NCI-H1092 (cell line): ENCODE results near the gene CST6.
"Not testable (repeated sequence)": the region's sequence is repeated elsewhere in the genome, so short reads cannot be mapped to it uniquely, and the experiment has no call there.

Experiments
- DNase-seq: peaks from one replicate; lab custom pipeline; 2025; lab: John Stamatoyannopoulos, UW

The CST6 gene

DNA sequence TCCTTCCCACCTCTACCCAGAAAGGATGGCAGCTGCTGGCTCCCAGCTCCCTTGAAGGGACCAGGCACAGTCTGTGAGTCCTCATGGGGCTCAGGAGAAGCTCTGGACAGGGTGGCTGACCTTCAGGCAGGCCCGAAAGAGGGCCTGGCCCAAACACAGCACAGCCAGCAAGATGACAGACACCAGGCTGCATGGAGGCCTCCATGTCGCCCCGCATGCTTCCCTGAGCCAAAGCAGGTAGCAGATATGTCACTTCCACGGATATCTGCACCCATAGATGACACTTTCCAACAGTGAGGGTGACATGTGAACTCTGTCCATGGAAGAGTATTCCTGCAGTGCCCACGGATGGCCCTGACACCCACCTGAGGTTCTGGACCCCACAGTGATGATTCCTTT lies 28.2 kb upstream of the CST6 start:
- no peak for DNase-seq

DNA sequence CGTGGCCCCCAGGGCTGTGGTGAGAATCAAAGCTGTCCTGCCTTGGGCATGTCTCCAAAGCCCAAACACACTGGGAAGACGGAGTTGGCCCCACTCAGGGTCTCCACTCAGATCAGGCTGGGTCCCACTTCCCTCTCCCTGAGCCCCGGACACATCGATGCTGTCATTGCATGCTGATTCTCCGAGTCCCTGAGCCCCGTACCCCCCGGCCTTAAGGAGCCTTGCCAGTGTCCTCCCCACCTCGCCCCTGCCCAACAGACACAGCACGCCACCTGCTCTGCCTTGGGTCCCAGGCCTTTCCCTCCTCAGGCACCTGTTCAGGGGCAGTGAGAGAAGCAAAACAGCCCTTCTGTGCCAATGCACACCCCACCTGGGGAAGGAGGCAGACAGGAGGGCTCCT lies 24.5 kb upstream of the CST6 start:
- DNase-seq: no peak

DNA sequence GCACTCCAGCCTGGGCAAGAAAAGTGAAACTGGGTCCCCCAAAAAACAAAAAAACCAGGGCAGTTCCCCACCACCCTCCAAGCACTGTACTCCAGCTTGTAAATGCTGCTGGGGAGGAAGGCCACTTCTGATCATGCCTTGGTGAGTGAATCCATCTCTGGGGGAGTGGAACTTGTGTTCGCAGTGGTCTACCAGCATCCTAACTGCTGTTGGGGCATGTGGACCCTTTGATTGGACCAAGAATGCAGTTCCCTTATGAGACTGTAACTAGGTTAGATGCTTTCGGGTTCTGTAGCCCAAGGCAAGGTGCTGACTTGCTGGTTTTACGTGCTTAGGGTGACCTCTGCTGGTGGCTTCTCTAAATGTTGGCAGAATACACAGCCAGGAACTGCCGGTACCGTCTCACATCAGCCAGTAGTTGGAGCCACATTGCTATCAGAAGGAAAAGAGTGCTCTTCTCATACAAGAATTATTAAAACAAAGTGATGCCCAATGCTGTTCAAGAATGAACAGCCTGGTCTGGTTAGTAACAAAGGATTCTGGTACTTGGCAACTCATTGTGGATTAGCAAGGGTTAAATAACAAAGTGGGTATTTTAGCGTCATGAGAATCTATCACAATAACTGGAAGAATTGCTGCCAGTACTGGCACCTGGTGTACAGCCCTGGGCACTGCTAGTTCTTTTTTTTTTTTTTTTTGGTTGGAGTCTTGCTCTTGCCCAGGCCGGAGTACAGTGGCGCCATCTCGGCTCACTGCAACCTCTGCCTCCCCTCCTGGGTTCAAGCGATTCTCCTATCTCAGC lies 22.8 kb upstream of the CST6 start:
- peak; percentile 93 for DNase-seq

DNA sequence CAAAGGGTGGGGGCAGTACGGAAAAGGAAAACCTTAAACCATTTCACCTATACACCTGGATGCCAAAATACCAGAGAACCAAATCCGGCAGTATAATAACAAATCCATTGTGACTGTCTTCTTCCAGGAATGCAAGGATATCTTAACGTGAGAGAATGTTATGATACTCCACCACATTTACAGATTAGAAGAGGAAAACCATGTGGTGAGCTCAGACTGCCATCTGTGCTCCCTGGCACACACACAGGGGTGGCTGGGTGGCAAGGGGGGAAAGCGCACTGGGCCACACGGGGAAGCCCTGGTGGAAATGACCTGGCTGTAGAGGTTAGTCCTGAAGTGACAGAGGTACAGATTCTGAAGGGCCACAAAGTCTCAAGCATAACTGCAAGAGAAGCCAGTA lies 19.8 kb upstream of the CST6 start:
- DNase-seq: no peak

DNA sequence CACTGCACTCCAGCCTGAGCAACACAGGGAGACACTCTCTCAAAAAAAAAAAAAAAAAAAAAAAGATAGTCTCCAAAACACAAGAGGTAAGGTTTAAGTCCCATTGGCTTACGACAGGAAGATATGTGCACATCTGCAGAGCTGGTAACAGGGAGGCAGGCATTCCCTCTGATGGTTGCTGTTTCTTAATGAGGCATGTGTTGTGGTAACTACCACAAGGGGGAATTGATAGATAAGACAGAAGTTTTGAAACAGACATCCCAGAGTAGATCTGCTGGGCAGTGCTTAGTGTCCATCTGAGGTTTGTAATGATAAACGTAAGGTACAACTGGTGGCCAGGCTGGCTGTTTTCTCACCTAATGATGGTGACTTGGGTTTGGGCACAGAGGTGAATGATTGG lies 14.5 kb upstream of the CST6 start:
- no peak for DNase-seq

DNA sequence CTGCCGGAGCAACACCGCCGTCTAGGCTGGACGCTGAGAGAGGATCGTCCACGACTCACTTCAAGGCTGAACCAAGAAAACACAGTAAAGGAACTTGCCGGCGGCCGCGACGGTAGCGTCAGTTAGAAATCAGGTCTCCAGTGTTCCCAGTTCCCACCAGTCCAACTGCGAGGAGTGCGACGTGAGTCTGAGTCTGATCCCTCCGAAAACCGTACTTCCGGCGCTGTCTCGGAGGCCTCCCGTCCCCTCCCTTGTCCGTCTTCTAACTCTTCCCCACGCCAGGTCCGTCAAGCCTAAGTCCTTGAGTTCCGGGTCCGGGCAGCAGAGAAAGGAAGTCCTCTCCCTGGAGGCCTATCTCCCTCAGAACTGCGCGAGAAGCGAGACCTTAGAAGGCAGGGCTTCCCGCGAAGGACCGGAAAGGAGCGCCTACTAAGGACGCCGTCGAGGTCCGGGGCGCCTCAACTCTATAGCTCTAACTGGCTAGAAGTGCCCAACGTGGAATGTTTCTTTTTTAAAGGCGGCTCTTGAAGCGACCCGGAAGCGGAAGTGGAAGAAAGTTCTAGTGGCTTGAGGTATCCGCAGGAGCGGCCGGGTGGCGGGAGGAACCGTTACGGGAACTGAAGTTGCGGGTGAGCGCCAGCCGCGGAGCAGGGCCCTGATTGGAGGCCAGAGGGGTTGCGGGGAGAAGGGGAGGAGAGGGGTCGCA lies 9.7 kb upstream of the CST6 start, which contains the start of the genes BANF1 and EIF1AD:
BANF1 (plus strand) TSS at position 562 of the 706 bp plus-strand sequence. CDS start 748 bp downstream, outside the sequence.
EIF1AD (minus strand) TSS at position 216 of the 706 bp plus-strand sequence. CDS start 1,768 bp downstream, outside the sequence.
- peak; percentile 97 for DNase-seq

DNA sequence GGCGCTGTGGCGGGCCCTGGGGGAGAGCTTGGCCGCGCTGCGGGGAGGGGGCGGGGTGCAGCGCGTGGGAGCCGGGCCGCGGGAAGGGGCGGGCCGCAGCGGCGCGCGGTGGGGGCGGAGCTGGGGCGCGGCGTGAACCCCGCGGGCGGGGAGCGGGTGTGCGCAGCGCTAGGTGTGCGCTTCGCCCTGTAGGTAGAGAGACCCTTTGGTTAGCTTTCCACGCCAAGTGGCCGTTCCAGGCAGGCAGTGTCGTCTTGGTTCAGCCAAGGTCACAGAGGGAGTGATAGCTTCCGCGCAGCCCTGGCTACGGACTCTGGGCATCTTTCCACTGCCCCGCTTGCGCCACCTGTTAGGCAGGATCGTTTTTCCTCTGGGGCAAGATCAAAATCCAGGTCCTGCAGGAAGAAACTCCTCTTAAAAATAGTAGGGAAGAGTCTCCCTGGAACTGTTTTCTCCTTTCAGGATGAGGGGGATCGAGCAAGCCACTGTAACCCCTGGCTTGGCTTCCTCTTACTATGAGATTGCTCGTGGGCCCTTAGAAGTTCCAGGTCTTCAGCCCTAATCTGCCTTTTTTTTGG lies 9.1 kb upstream of the CST6 start:
- no peak for DNase-seq

DNA sequence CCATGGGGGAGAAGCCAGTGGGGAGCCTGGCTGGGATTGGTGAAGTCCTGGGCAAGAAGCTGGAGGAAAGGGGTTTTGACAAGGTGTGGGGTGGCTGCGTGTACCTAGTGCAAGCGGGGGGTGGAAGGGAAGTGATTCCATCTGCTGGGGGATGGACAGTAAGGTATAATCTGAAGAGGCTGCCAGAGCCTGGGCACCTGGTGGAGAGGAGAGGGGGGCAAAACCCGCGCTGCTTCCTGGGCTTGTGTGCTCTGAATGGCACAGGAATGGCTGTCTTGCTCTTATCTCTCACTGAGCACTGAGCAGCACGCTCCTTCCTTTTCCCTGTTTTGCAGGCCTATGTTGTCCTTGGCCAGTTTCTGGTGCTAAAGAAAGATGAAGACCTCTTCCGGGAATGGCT lies 8.5 kb upstream of the CST6 start:
- DNase-seq: no peak

DNA sequence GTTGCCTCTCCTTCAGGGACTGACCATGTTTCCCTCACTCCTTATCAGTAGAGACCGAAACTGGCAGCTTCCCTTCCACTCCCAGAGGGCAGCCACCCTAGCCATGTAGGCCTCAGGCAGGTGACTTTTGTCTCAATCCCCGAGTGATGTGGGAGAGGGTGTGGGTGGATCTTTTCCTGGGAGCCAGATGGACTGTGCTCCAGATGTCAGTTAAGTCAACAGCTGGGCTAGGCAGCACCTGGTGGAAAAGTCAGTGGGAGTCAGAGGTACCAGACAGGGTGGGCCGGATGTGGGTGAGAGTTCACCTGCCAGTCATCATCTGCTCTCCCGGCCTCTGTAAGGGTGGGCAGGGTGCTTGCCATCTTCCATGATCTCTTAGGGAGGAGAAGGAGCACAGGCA lies 7.6 kb upstream of the CST6 start:
- DNase-seq: no peak

DNA sequence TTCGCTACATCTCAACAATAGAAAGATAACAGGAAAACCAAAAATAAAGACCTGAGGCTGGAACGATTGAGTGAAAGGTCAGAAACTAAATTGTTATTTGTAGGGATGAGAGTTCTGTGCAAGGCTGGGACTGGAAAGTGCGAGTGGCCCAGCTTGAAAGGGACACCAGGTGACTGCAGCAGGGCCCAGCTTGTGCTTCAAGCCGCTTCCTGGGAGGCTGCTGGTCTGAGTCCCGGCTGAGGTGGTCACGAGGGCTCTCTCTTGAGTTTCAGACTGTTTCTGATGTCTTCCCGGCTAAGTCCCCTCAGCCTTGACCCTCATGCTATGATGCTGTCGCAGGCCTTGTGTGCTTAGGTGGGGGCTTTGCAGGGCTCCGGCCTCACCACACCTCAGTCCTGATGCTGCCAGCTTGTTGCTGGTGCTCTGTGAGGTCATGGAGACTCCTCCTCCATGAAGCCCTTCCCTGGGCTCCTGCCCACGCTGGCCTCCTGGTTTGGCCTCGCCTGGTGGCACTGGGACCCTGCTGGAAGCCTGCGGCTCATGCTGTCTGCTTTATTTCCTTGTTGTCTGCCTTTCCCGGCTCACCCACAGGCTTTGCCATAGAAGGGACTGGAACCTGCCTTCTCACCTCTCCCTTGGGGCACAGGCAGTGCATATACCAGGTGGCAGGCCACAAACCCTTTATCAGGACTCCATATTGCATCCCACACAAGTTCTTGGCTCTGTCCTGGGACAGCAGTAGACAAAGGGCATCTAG lies 5.5 kb upstream of the CST6 start:
- DNase-seq: no peak

DNA sequence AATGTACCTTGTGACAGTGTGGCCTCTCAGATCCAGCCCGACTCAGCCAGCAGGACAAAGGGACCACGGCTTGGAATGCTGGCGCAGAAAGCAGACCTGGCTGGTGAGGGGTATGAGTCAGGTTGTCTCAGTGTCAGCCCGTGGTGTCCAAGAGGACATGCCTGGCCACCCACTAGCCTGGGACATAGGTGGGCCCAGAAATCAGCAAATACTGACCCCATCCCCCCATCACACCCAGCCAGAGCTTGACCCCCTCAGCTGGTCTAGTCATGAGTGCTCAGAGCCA lies 5.0 kb upstream of the CST6 start:
- DNase-seq: no peak

DNA sequence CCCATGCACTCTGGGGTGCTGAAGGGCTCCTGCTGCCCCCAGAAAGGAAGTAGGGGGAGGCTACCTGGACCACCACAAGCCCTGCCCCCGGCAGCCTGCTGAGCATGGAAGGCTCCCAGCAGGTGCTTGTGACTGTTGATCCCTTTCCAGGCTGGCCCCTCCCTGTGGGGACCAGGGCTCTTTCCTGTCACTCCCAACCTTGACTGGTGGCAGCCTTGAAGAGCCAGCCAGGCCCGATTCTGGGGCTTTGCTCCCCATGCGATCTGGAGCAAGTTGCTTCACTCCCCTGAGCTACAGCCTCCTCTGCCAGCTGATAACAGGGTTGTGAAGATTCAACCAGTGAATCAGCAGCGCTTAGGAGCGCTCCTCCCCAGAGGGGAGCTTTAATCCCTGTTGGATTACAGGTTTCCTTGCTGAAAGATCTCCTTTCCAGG lies 4.6 kb upstream of the CST6 start:
- DNase-seq: no peak

DNA sequence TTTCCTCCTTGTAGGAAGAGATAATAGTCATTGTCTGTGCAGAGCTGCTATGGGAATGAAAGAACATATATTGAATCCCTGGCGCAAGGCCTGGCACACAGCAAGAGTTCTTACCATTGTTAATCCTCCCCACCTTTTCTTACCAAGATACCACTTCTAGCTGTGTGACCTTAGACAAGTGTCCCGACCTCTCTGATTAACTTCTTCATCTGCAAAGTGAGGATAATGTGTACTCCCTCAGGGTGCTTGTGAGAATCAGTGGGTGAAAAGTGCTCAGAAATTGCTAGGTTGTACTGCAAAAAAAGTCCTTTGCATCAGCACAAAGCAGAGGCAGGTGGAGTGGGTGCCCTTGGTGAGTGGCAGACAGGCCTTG lies 3.7 kb upstream of the CST6 start:
- DNase-seq: no peak

DNA sequence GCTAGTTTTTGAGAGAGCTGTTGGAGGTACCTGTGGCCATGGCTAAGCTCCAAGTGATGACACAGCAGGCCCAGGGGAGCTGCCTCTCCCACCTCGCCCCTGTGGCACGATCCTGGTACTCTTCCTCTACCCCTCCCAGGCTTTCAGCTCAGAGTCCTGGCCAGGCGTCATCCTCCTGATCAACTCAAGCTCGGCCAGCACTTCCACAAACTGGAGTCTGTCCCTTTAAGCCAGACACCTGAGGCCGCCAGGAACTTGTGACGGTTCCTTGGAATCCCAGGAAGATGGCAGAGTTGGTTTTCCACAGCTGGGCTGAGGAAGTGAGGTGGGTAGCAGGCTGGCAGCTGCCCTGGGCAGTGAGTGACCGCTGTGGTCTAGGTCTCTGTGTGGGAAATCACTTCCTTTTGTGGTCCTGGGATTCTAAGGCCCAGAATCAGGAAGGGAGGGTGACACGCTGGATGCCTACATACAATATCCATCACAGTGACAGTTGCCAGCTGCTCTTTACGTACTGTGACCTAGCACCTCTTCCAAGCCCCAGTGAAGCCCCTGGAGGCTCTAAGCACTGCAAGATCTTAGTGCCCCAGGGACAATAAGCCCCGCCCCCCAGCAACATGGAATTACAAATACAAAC lies 3.2 kb upstream of the CST6 start:
- no peak for DNase-seq

DNA sequence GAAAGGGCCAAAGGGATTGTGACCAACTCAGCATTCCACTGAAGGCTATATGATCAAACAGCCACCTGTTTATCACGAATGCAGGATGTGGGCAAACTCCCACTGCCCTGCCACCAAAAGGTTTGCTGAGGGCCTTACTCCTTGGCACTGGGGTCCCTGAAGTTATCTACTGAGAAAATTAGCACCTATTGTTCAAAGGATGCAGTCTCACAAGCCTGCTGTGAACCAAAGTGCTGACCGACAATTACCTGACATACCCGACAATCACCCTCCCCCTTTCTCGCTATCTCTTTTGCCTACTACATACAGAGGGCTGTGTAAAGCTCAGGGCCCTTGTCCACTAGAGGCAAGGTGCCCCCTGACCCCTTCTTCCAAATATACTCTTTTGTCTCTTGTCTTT lies 1.8 kb upstream of the CST6 start:
- DNase-seq: not testable (repeated sequence)

DNA sequence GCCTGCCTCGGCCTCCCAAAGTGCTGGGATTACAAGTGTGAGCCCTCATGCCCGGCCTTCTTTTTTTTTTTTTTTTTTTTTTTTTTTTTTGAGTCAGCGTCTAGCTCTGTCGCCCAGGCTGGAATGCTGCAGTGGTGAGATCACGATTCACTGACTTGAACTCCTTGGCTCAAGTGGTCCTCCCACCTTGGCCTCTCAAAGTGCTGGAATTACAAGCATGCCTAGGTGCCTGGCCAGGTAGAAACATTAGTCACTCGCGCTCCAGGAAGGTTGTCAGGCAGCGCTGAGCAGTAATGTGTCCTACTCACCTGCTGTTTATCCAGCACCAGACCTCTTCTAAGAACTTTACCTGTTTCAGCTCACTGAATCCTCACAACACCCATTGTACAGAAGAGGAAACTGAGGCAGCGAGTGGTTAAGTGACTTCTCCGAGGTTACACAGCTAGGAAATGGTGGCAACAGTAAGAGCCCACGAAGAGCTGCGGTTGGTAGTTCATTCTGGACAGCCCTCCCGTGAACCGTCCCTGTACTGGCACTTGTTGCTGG lies 496 bp upstream of the CST6 start:
- DNase-seq: no peak

DNA sequence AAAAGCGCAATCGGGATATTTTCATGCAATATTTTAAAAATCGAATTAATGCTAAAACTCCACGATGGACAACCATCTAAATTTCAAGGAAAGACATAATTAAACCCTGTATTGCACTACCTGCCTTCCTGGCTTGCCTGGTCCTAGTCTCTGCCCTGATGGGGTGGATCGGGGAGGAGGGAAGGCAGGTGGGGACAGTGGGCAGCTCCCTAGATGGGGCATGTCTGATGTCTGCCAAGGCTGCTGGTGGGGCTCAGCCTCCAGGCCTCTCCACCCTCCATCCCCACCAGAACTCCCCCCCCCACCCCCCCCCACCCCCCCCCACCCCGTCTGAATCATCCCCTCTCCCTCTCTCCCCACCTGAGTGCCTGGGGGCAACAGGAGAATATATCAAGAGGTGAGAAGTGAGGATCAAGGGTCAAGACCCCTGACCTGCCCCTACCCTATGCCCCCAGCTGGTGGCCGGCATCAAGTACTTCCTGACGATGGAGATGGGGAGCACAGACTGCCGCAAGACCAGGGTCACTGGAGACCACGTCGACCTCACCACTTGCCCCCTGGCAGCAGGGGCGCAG lies 650 bp downstream of the CST6 start:
- no peak for DNase-seq

DNA sequence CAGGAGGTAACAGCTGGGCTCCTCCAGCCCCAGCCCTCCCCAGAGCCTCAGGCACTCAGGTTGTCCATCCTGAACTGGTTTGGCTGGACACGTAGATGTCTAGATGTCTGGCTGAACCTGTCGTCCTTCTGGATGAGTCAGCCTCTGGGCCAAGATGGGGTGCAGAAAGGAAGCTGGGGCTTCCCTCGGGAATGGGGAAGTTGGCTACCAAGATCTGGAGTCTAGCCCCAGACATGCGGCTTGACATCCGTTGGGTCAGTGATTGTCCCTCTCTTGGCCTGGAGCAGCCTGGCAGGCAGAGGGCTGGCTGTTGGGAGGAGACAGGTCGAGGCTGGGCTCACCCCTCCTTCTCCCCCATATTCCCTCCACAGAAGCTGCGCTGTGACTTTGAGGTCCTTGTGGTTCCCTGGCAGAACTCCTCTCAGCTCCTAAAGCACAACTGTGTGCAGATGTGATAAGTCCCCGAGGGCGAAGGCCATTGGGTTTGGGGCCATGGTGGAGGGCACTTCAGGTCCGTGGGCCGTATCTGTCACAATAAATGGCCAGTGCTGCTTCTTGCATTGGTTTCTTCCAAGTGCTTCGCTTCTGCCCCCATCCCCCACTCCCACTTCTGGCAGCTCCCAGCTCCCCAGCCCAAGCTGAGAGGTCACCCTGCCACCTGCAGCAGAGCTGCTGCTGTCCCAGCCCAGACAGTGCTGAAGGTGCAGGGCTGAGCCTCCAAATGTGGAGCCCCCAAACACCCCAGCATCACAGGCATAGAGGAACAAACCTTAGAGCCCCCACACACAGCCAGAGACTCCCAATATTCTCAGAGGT lies 1.3 kb downstream of the CST6 start:
- no peak for DNase-seq

DNA sequence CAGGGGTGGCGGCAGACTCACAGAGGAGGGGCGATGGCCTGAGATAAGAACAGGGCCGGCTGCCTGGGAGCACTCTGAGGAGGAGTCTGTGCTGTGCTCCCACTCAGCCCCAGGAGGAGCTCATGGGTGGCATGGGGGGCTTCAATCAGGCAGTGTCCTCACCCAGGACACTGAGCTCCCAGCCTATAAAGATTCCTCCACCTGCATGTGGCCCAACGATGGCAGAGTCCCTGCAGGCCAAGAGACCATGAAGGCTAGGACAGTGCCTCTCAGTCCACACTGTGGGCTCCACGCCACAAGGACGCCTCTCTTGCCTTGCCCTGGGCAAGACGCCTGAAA lies 1.9 kb downstream of the CST6 start:
- DNase-seq: no peak

DNA sequence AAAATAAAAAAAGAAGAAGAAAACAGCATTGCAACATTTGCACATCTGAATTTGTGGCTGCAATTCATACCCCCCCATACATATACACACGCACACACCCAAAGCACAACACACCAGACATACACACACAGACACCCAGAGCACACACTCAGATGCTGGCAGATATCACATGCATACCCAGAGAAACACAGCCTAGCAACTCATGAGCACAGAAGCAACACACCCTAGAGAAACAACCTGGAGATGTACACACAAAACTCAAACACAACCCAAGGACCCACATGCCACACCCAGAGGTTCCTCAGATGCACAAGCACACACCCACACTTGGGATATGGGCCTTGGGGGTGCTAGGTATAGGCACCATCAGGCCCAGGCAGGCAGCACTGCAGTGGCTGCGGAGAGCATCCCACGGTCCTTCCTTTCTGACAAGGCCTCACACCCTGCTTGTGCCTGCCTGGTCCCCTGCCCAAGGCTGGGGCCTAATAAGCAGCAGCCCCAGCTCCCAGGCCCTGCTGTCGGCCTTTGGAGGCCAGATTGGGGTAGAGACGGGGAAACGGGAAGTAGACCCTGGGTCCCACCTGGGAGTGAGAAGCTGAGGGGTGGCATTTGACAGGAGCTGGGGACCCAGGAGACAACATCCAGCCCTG lies 3.1 kb downstream of the CST6 start:
- DNase-seq: no peak
